Stimulated activated CD8-positive, alpha-beta memory T cell treated with anti-CD3 and anti-CD28 coated beads, Interleukin-7, amount 100 ng/mL, for 4 hours (primary cell): Measurements from ENCODE around the gene FRMD4B.
"Not testable (repeated sequence)": the region's sequence is repeated elsewhere in the genome, so short reads cannot be mapped to it uniquely, and the experiment has no call there.

Experiments
- DNase-seq, 2 donors: peaks; one replicate each; pipeline ENCODE4 v3.0.0-alpha.2; 2020; ENCODE audit warnings: low read depth in 2 of 2

FRMD4B gene

DNA sequence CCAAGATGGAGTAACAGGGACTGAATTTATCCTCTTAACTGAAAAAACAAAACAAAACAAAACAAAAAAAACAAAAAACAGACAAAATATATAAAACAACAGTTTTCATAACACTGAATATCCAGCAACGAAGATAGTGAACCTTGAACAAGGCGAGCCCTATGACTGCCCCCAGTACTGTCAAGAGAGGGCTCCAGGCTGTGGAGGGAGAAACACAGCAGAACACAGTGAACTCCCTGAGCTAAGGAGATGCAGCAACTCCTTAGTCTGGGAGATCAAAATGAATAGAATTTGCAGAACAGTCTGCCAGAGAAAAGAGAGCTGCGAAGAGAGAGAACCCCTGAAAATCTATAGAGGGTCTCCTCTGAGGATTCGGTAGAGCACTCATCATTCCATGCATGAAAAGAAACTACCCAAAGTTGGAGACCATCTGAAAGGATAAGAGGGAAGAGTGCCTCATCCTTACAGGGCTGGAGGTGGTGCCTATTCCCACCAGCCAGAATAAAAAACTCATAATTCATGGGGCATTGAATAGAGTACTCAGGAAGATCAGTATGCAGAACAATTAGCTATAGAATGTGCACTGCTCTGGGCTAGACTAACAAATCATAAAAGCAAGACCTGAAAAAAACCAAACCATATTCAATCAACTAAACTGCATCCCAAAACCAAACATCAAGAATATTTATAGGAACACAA lies 101.8 kb downstream of the FRMD4B start:
- DNase-seq: no peak

DNA sequence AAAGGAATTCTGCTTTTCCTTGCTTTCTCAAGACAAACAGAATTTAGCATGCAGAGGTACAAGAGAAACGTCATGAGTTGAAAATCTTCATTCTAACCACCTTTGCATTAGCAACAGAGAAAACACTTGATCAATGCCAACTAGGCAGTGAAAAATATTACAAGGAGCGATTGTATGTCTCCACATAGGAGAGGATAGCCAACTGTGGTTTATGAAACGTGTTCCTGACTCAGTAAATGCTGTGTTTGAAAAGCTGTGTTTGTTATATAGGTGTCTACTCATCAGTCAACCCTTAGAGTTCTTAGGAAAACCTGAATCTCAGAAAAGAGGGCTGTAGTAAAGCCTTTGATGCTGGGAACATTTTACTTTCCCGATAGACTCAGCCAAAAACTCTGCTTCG lies 102.4 kb downstream of the FRMD4B start:
- DNase-seq: no peak

DNA sequence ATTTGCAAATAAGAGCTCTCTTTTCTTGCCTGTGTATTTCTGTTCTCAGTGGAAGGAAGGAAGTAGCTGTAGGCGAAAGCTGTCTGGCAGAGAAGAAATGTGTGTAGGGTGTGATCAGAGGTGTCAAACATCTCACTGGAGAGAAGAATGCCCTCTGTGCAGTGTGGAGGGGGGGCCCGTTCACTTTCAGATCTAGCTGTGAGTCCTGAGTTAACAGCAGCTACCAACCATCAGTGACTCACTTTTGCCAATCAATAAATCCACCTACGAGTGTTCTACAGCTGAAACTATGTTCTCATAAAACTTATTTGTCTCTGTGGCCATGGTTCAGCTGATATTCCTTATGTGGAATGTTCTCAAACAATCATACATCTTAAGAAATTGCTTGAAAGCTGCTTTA lies 103.7 kb downstream of the FRMD4B start:
- peak; percentile 63 to 71 for DNase-seq

DNA sequence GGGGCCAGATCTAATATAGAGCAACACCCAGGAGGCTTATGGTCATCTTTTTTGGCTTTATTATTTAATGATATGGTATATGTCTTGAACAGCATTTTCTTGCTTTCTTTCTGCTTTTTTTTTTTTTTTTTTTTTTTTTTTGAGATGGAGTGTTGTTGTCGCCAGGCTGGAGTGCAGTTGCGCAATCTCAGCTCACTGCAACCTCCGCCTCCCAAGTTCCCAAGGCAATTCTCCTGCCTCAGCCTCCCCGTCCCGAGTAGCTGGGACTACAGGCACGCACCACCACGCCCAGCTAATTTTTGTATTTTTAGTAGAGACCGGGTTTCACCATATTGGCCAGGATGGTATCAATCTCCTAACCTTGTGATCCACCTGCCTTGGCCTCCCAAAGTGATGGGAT lies 108.5 kb downstream of the FRMD4B start:
- DNase-seq: not testable (repeated sequence)

GRCh38 chr3:69276884-69277283 lies 109.0 kb downstream of the FRMD4B start:
- no peak for DNase-seq

DNA sequence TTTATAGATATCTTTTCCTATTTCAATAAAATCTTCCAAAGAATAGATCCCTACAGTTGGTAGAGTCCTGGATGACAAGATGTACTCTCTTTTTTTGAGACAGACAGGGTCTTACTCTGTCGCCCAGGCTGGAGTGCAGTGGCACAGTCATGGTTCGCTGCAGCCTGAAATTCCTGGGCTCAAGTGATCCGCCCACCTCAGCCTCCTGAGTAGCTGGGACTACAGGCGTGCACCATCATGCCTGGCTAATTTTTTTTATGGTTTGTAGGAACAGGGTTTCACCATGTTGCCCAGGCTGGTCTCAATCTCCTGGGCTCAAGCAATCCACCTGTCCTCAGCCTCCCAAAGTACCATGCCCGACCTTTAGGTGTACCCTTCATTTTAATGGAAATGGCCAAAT lies 109.7 kb downstream of the FRMD4B start:
- not testable (repeated sequence) for DNase-seq

DNA sequence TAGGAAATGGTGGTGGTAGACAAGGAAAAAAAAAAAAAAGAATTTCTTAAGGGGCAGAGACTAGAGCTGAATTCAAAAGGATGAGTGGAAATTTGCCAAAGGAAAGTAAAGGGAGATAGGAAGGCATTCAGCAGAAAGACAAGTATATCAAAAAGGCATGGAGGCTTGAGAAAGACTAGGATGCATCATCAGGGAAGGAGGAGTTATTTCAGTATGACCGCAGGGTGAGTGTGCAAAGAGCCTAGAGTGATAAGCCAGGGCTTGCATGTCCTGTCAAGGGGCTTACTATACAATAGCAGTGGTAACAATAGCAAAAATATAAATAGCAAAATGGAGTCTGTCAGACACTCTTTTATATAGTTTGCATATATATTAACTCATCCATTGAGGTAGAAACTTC lies 112.0 kb downstream of the FRMD4B start:
- no peak for DNase-seq

DNA sequence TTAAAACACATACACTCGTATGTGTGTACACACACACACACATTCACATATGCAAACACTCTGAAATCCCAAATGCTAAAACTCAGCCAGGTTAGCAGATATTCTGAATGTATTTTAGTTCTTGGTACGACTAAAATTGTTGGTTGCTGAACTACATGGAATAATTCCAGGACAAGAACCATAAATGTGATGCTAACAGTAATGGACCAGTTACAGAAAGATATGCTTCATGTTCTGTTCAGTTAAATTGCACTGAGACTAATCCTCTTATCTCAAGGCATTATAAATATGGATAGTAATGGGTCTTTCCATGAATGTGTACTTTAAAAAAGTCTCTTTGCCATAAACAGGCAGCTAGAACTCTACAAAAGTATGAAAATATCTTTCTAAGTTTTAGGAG lies 113.3 kb downstream of the FRMD4B start:
- DNase-seq: no peak

DNA sequence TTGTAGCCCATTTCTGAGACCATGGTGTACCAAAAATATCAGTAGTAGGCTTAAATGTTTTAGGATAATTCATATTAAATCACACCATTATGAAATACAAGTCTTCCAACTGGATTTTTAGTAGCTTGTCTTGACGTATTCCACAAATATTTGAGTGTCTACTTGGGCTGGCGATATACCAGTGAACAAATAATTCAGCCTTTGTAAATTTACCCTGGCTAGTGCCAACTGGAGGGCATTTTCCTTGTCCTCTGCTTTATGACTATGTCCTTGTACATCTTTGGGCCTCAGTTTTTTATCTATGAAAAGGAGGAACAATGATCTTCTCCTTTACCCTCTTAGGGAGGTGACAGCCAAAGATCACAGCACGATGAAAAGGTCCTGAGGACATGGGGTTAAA lies 114.8 kb downstream of the FRMD4B start:
- DNase-seq: no peak

DNA sequence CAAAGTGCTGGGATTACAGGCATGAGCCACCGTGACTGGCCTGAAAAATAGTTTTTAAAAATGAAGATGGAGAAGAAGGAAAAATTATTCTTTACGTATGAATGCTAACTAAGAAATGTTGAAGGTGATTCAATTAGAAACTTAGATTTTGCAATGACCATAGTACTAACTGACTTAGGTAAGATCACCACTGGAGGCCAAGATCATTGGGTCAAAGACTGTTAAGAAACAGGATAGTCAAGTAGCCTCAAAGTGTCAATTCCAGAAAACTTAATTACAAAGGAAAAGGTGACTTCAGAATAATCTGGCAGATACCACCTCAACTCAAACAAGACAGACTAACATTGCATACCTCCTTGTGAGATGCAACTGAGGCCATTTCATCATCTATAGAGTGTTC lies 119.3 kb downstream of the FRMD4B start:
- DNase-seq: no peak

DNA sequence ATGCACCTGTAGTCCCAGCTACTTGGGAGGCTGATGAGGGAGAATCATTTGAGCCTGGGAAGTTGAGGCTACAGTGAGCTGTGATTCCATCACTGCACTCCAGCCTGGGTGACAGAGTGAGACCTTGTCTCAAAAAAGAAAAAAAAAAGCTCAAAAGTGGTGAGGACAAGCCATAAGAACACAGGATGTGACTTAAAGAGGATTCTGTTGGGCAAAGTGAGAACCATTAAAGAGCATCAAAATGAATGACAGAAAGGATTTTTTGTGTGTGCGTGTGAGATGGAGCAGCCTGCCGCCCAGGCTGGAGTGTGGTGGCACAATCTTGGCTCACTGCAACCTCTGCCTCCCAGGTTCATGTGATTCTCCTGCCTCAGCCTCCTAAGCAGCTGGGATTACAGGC lies 119.8 kb downstream of the FRMD4B start:
- not testable (repeated sequence) for DNase-seq

- not testable (repeated sequence) for DNase-seq
These were observed 125.0 kb downstream of the FRMD4B start for GRCh38 chr3:69260843-69261405.

DNA sequence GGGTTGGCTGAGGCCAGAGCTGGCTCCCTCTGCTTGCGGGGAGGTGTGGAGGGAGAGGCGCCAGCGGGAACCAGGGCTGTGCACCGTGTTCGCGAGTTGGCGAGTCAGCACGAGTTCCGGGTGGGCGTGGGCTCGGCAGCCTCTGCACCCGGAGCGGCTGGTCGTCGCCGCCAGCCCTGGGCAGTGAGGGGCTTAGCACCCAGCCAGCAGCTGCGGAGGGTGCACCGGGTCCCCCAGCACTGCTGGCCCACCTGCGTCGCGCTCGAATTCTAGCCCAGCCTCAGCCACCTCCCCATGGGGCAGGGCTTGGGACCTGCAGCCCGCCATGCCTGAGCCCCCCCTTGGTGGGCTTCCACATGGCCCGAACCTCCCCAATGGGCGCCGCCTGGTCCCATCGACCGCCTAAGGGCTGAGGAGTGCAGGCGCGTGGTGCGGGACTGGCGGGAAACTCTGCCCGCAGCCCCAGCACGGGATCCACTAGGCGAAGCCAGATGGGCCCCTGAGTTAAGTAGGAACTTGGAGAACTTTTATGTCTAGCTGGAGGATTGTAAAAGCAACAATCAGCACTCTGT lies 125.6 kb downstream of the FRMD4B start:
- DNase-seq: no peak

- no peak for DNase-seq
These were observed 126.8 kb downstream of the FRMD4B start for GRCh38 chr3:69259125-69259524.

GRCh38 chr3:69255928-69256327 lies 130.0 kb downstream of the FRMD4B start:
- no peak for DNase-seq

DNA sequence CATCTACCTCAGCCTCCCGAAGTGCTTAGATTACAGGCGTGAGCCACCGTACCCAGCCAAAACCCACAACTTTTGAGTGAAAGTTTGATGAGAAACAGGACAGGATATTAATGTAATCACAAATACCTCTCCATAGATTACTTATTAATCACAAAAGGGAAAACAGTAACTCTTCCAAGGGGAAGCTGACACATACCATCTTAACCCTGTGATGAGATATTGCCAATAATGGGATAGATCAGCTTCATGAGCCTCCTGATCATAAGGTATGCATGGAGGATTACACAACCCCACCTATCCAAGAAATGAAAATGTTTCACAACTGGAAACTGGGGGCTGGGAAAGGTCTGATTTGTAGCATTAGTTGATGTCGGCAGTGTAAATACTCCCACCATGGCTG lies 131.5 kb downstream of the FRMD4B start:
- no peak for DNase-seq

- no peak for DNase-seq
These were observed 133.3 kb downstream of the FRMD4B start for GRCh38 chr3:69252631-69253030.

DNA sequence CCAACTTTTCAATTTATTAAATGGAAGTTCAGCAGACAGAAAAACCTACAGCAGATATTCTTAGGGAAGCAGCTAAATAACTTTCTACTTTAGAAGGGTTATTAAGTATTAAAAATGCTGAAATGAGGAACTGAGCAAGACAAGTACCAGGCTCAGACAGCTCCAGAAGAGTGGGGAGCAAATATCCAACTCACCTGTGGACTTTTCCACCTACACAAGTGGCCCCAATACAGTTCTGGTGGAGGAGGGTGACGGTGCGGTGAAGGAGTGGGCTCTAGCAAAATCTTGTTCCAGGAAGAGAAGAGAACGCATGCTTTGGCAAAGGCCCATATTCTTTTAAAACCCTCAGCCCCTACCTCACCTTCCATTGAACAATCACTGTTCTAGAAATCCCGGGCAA lies 133.7 kb downstream of the FRMD4B start:
- no peak for DNase-seq

GRCh38 chr3:69251078-69251805 lies 134.6 kb downstream of the FRMD4B start:
- DNase-seq: no peak

GRCh38 chr3:69250014-69250413 lies 135.9 kb downstream of the FRMD4B start:
- DNase-seq: peak; percentile 3 to 6

- DNase-seq: no peak
These were observed 136.9 kb downstream of the FRMD4B start for GRCh38 chr3:69249001-69249400.

DNA sequence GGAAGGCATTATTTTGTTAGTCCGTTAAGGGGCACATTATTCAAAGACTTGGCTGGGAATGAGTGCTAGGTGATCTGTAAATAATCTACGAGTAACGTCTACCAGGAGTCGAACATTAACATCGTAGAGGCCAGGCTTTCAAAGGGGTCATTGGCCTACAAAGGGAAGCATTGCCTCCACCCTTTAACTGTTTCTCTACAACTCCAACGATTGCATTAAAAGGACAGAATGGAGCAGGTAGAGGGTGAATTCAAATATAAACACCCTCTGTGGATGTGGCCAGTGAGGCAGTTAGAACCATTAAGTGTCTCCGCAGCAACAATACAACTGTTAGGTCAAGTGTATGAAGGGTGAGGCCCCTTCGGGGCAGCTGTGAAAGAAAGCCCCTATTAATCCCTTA lies 137.5 kb downstream of the FRMD4B start:
- no peak for DNase-seq

- no peak for DNase-seq
These were observed 139.3 kb downstream of the FRMD4B start for GRCh38 chr3:69246612-69247011.
